H1 (cell line): ENCODE results near the gene FZD4. TPM values are rescaled to one million over a fixed set of nuclear protein-coding genes. Genes with fewer than 3 reads are reported as not detected.

Experiments used
- ASH2L ChIP-seq: fragments of 200-600, 300-600 bp; sonication (generic); IDR thresholded peaks from one replicate; pipeline ENCODE4 v1.7.1; 2017; ENCODE audit warnings: low read length
- BACH1 ChIP-seq: IDR thresholded peaks from 2 replicates; pipeline ENCODE4 v1.6.1; 2012; ENCODE audit warnings: low read length, improper control_type of control experiment
- EGR1 ChIP-seq: IDR thresholded peaks from 2 replicates; pipeline ENCODE4 v1.6.1; 2011; ENCODE audit warnings: low read depth, low read length, borderline replicate concordance
- HDAC2 ChIP-seq, 2 experiments: fragments of 300-600 bp in 1 of 2; sonication (generic) in 1 of 2; IDR thresholded peaks; 2 replicates each; pipeline ENCODE4 v1.6.1; 2011 to 2012; ENCODE audit warnings: low read depth in 2 of 2, low read length in 2 of 2, mild to moderate bottlenecking in 2 of 2, moderate library complexity in 2 of 2, borderline replicate concordance in 1 of 2, inconsistent platforms in 1 of 2
- HDAC6 ChIP-seq: IDR thresholded peaks from one replicate; pipeline ENCODE4 v1.7.1; 2012; ENCODE audit warnings: low read depth, mild to moderate bottlenecking, inconsistent platforms, low read length, moderate library complexity
- RNF2 ChIP-seq: fragments of 200-900, 300-1000 bp; sonication (generic); IDR thresholded peaks from 2 replicates; pipeline ENCODE4 v1.7.1; 2016; ENCODE audit warnings: borderline replicate concordance, low read depth, mild to moderate bottlenecking, antibody characterized with exemption, low read length; ENCODE audit not compliant: poor library complexity, severe bottlenecking; ENCODE audit errors: missing control alignments
- SP1 ChIP-seq: IDR thresholded peaks from 2 replicates; pipeline ENCODE4 v1.6.1; 2011; ENCODE audit warnings: low read depth, low read length
- SP4 ChIP-seq: IDR thresholded peaks from 2 replicates; pipeline ENCODE4 v1.6.1; 2012; ENCODE audit warnings: low read length, inconsistent platforms
- SUZ12 ChIP-seq: fragments of 200-600 bp; sonication (generic); IDR thresholded peaks from 2 replicates; pipeline ENCODE4 v1.6.1; 2012; ENCODE audit warnings: mild to moderate bottlenecking, inconsistent platforms, low read length, moderate library complexity, mixed read lengths
- polyA plus RNA-seq, 7 experiments: library from polyadenylated mRNA; depleted of rRNA in 3 of 7; stranded (reverse) in 5 of 7; unstranded in 2 of 7; fragments of >200 nt in 5 of 7; fragments of 200-250 nt in 2 of 7; gene quantifications; 1 replicate in 5 of 7; 2 replicates in 1 of 7; 4 replicates in 1 of 7; pipeline versions ENCODE4 v1.2.1 to v1.2.3, GENCODE V29; 2011 to 2013; ENCODE audit warnings: missing spikeins in 2 of 7, mixed read lengths in 2 of 7
- total RNA-seq: library from RNA; stranded (reverse); fragmentation: NEBNext Ultra II Directional; extraction: Animal tissue kit (Norgen Biotek cat#: 25700); gene quantifications from 2 replicates; pipeline ENCODE4 v1.2.1, GENCODE V29; 2021
- TF ChIP-seq, protein P1 (sequence below), 3 experiments: IDR thresholded peaks; 1 replicate in 2 of 3; 2 replicates in 1 of 3; pipeline versions ENCODE4 v1.5.1 to v1.6.1; 2011; ENCODE audit warnings: low read length in 3 of 3, mild to moderate bottlenecking in 3 of 3, inconsistent platforms in 2 of 3, low read depth in 1 of 3, moderate library complexity in 1 of 3; ENCODE audit not compliant: insufficient read depth in 1 of 3; ENCODE audit errors: control extremely low read depth in 1 of 3

The FZD4 gene
- total and polyA plus RNA-seq, 2 of the 8 experiments (the other 6 are each of a cell fraction or from before 2014, with no cell fraction given) = 3.1 to 7.1 TPM

GRCh38 chr11:86983021-86983488, 27.9 kb upstream of the FZD4 start (continued):
- TF ChIP-seq, protein P1, sequence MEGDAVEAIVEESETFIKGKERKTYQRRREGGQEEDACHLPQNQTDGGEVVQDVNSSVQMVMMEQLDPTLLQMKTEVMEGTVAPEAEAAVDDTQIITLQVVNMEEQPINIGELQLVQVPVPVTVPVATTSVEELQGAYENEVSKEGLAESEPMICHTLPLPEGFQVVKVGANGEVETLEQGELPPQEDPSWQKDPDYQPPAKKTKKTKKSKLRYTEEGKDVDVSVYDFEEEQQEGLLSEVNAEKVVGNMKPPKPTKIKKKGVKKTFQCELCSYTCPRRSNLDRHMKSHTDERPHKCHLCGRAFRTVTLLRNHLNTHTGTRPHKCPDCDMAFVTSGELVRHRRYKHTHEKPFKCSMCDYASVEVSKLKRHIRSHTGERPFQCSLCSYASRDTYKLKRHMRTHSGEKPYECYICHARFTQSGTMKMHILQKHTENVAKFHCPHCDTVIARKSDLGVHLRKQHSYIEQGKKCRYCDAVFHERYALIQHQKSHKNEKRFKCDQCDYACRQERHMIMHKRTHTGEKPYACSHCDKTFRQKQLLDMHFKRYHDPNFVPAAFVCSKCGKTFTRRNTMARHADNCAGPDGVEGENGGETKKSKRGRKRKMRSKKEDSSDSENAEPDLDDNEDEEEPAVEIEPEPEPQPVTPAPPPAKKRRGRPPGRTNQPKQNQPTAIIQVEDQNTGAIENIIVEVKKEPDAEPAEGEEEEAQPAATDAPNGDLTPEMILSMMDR (IDR thresholded peaks at IDR 0.05; ENCODE audit: control extremely low read depth in 1 of 3, insufficient read depth in 1 of 3, low read depth in 1 of 3, low read length in 3 of 3) = no peak
- TF ChIP-seq SUZ12 (no peak), HDAC6 (no peak), BACH1 (no peak), SP4 (no peak), ASH2L (no peak), RNF2 (no peak), HDAC2 (IDR thresholded peaks at IDR 0.05; ENCODE audit: borderline replicate concordance in 1 of 2, low read depth in 2 of 2, low read length in 2 of 2) (no peak), SP1 (no peak), EGR1 (no peak)
